Smooth muscle cell (in vitro differentiated cells): ENCODE measurements around the gene VAPB. TPM values are rescaled to one million over a fixed set of nuclear protein-coding genes. Genes with fewer than 3 reads are reported as not detected.
A peak's percentile ranks its signal among the peaks of the same experiment; 100 is the strongest.

ENCODE experiments used
- DNase-seq: peaks from one replicate; lab custom pipeline; 2025; ENCODE audit not compliant: unreplicated experiment; lab: John Stamatoyannopoulos, UW
- H2AFZ ChIP-seq: fragments of 200-600 bp; sonication (generic); 2 replicates; pipeline ENCODE4 v1.6.0; 2016; ENCODE audit warnings: antibody characterized with exemption, low read depth, mild to moderate bottlenecking
- H3F3A ChIP-seq: fragments of 200-600 bp; sonication (generic); 2 replicates; pipeline ENCODE4 v1.6.0; 2017; ENCODE audit warnings: antibody characterized with exemption, low read depth
- H3K27ac ChIP-seq: fragments of 200-600 bp; sonication (generic); 2 replicates; pipeline ENCODE4 v1.5.1; 2016; ENCODE audit warnings: low read depth, mild to moderate bottlenecking
- H3K27me3 ChIP-seq: fragments of 200-600 bp; sonication (generic); 2 replicates; pipeline ENCODE4 v1.6.1; 2016; ENCODE audit warnings: low read depth, mild to moderate bottlenecking
- H3K36me3 ChIP-seq: fragments of 200-600 bp; sonication (generic); 2 replicates; pipeline ENCODE4 v1.5.1; 2016; ENCODE audit warnings: low read depth
- H3K4me1 ChIP-seq: fragments of 200-600 bp; sonication (generic); 2 replicates; pipeline ENCODE4 v1.5.1; 2016; ENCODE audit warnings: low read depth
- H3K4me2 ChIP-seq: fragments of 200-600 bp; sonication (generic); 2 replicates; pipeline ENCODE4 v1.6.0; 2016; ENCODE audit warnings: mild to moderate bottlenecking
- H3K4me3 ChIP-seq: fragments of 200-600 bp; sonication (generic); 2 replicates; pipeline ENCODE4 v1.5.1; 2016; ENCODE audit warnings: mild to moderate bottlenecking
- H3K79me2 ChIP-seq: fragments of 200-600 bp; sonication (generic); 2 replicates; pipeline ENCODE4 v1.6.0; 2016; ENCODE audit warnings: low read depth, mild to moderate bottlenecking
- H3K9ac ChIP-seq: fragments of 200-600 bp; sonication (generic); 2 replicates; pipeline ENCODE4 v1.6.0; 2016; ENCODE audit warnings: low read depth
- H3K9me3 ChIP-seq: fragments of 200-600 bp; sonication (generic); replicated peaks from 2 replicates; pipeline ENCODE4 v1.5.1; 2016; ENCODE audit warnings: low read depth
- H4K20me1 ChIP-seq: fragments of 200-600 bp; sonication (generic); 2 replicates; pipeline ENCODE4 v1.6.0; 2016; ENCODE audit warnings: low read depth
- CTCF ChIP-seq: fragments of 200-600 bp; sonication (generic); IDR thresholded peaks from 2 replicates; pipeline ENCODE4 v1.5.1; 2017; ENCODE audit warnings: borderline replicate concordance, mild to moderate bottlenecking, antibody characterized with exemption; ENCODE audit not compliant: insufficient read depth, poor library complexity, severe bottlenecking
- WGBS: methylation state at CpG from one replicate; pipeline ENCODE4 v1.1.7; 2016; ENCODE audit warnings: low lambda C conversion rate; 5-methylcytosine and 5-hydroxymethylcytosine counted together
- polyA plus RNA-seq: library from polyadenylated mRNA; unstranded; fragments of >200 nt; fragmentation: Nextera tagmentation; extraction: Ambion mirVana; gene quantifications from 2 replicates; pipeline ENCODE4 v1.2.1, GENCODE V29; 2016
- total RNA-seq: library from RNA; depleted of rRNA; stranded (reverse); fragments of >200 nt; gene quantifications from 2 replicates; pipeline ENCODE4 v1.2.3, GENCODE V29; 2014

The VAPB gene
- total and polyA plus RNA-seq, 2 experiments from 2014 or later = 14.9 to 28.2 TPM

- DNase-seq = no peak
- TF ChIP-seq CTCF = no peak
- Histone ChIP-seq H3K9me3 (no peaks in the 10 kb centered on the region), H3K27me3 (no peaks in the 10 kb centered on the region), H4K20me1 (peaks cover 63% of the 10 kb centered on the region), H3K4me1 (peaks cover 4% of the 10 kb centered on the region), H3K4me3 (no peak overlapping the region), H3K36me3 (no peaks in the 10 kb centered on the region), H3K79me2 (peaks cover 81% of the 10 kb centered on the region), H2AFZ (no peak overlapping the region), H3K9ac (no peak overlapping the region), H3K27ac (peak overlapping the region; percentile 86), H3K4me2 (no peak overlapping the region), H3F3A (no peaks in the 10 kb centered on the region)
- 99% methylated on average over 4 of the region's 4 CpGs for WGBS
Observed at GRCh38 chr20:58392286-58392685, 3.3 kb downstream of the VAPB start.

DNA sequence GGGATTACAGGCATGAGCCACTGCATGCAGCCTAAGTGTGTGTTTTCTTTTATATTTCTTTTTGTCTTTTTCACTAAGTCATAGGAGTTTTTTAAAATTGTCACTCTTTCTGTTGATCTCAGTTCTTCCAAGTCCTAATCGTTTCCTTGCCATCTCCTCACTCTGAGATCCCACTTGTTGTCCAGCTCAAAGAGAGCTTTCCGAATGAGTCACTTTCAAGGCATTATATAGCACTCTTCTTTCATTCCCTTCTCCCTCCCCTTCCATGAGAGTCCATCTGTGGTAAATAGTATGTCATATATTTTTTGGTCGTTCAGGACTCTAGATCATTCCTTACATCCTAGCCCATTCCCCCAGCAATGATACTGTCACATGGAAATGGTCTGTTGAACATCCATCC, 4.3 kb downstream of the VAPB start:
- no peak for TF ChIP-seq CTCF

GRCh38 chr20:58394801-58395200, 5.8 kb downstream of the VAPB start:
- no peak overlapping the region for H2AFZ ChIP-seq
- no peak for TF ChIP-seq CTCF
- no peak overlapping the region for H3K27ac ChIP-seq
- H3K79me2 ChIP-seq = peaks cover 100% of the 10 kb centered on the region
- no peaks in the 10 kb centered on the region for H3K27me3 ChIP-seq
- DNase-seq = no peak
- 92% methylated on average over 4 of the region's 4 CpGs for WGBS
- H3K4me3 ChIP-seq = no peak overlapping the region
- no peak overlapping the region for H3K4me2 ChIP-seq
- no peaks in the 10 kb centered on the region for H3K9me3 ChIP-seq
- H3K36me3 ChIP-seq = no peaks in the 10 kb centered on the region
- no peak overlapping the region for H3K9ac ChIP-seq
- H4K20me1 ChIP-seq = peaks cover 89% of the 10 kb centered on the region
- H3F3A ChIP-seq = no peaks in the 10 kb centered on the region
- no peaks in the 10 kb centered on the region for H3K4me1 ChIP-seq

More for the DNA sequence above, 4.3 kb downstream of the VAPB start:
- Histone ChIP-seq H3K4me2 (no peak overlapping the region), H3K4me3 (no peak overlapping the region), H3K27me3 (no peaks in the 10 kb centered on the region), H3K27ac (peak overlapping the region; percentile 86), H4K20me1 (peaks cover 74% of the 10 kb centered on the region), H3K79me2 (peaks cover 91% of the 10 kb centered on the region), H3K36me3 (no peaks in the 10 kb centered on the region), H3K9me3 (no peaks in the 10 kb centered on the region), H3K9ac (no peak overlapping the region), H3F3A (no peaks in the 10 kb centered on the region), H3K4me1 (peaks cover 4% of the 10 kb centered on the region), H2AFZ (no peak overlapping the region)
- 36% methylated on average over 3 of the region's 3 CpGs for WGBS
- no peak for DNase-seq

DNA sequence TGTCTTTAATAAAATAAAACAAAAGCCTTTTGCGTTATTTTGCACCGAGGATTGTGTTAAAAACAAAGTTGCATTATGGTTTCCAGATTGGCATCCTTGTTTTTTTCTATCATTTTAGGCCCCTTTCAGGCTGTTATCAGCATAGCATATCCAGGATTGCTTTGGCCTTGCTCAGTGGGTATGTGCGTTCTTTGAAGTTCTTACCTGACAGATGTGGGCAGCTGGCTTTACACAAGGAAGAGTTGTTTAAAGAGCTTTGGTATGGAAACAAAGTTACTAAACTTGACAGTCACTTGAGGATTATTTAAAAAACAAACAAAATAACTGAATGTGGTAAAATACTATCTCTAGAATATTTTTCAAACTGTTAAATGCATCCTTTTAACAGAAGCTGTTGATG, 6.6 kb downstream of the VAPB start:
- Histone ChIP-seq H3K36me3 (no peaks in the 10 kb centered on the region), H3K9me3 (no peaks in the 10 kb centered on the region), H2AFZ (no peak overlapping the region), H3K27ac (no peak overlapping the region), H3K4me2 (no peak overlapping the region), H3K4me1 (no peaks in the 10 kb centered on the region), H3K9ac (no peak overlapping the region), H3K27me3 (no peaks in the 10 kb centered on the region), H3K4me3 (no peak overlapping the region), H3F3A (no peaks in the 10 kb centered on the region), H4K20me1 (peaks cover 93% of the 10 kb centered on the region), H3K79me2 (peaks cover 100% of the 10 kb centered on the region)
- DNase-seq = no peak
- WGBS = 89% methylated on average over 3 of the region's 3 CpGs
- no peak for TF ChIP-seq CTCF
